Measurements from ENCODE around the gene NHLRC2. TPM values are rescaled to one million over a fixed set of nuclear protein-coding genes. Genes with fewer than 3 reads are reported as not detected.

NHLRC2 gene
- total RNA-seq, 1 donor from 2014 or later: 46.3 TPM

DNA sequence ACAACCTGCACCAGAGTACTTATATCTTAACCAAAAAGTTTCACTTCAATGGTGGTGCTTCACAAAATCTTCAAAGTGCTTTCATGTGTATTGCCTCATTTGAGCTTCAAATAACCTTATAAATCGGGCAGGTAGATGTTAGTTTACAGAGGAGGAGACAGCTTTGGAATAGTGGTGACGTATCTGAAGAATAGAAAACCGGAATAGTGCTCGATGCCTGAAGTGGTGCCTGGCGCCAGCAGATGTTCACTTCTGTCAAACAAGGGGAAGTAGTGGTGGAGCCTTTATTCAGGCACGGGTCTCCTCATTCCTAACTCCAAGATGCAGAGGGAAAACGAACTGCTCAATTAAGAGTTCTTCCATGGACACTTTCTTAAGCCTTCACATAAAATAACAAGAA is 58.1 kb downstream of the NHLRC2 start:
- no peak for TF ChIP-seq CTCF (IDR thresholded peaks at IDR 0.05; ENCODE audit: insufficient read depth, low read length, poor library complexity, severe bottlenecking)
- Histone ChIP-seq H3K4me3 (ENCODE audit: low read depth, low read length) (no peak overlapping the region), H3K27me3 (ENCODE audit: control insufficient read depth, insufficient read depth, low read length) (no peaks in the 10 kb centered on the region), H3K36me3 (ENCODE audit: control insufficient read depth, insufficient read depth, low read length) (no peaks in the 10 kb centered on the region)
- DNase-seq (ENCODE audit: low read depth): no peak

- no peak for TF ChIP-seq CTCF (IDR thresholded peaks at IDR 0.05; ENCODE audit: insufficient read depth, low read length, poor library complexity, severe bottlenecking)
- H3K36me3 ChIP-seq (ENCODE audit: control insufficient read depth, insufficient read depth, low read length): no peaks in the 10 kb centered on the region
- H3K4me3 ChIP-seq (ENCODE audit: low read depth, low read length): no peak overlapping the region
- no peak for DNase-seq (ENCODE audit: low read depth)
- H3K27me3 ChIP-seq (ENCODE audit: control insufficient read depth, insufficient read depth, low read length): no peaks in the 10 kb centered on the region
These were observed 60.5 kb downstream of the NHLRC2 start for GRCh38 chr10:113914956-113915355.

DNA sequence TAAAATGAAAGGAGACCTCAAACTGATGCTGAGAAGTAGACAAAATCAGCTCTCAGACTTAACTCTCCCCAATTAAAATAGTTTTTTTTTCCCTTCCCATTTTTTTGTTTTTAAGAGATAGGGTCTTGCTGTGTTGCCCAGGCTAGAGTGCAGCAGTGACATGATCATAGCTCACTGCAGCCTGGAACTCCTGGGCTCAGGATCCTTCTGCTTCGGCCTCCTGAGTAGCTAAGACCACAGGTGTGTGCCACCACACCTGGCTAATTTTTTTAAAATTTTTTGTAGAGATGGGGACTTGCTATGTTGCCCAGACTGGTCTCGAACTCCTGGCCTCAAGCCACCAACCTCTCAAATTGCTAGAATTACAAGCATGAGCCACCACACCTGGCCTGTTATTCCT is 61.1 kb downstream of the NHLRC2 start:
- Histone ChIP-seq H3K27me3 (ENCODE audit: control insufficient read depth, insufficient read depth, low read length) (no peaks in the 10 kb centered on the region), H3K4me3 (ENCODE audit: low read depth, low read length) (no peak overlapping the region), H3K36me3 (ENCODE audit: control insufficient read depth, insufficient read depth, low read length) (no peaks in the 10 kb centered on the region)
- TF ChIP-seq CTCF (IDR thresholded peaks at IDR 0.05; ENCODE audit: insufficient read depth, low read length, poor library complexity, severe bottlenecking): no peak
- DNase-seq (ENCODE audit: low read depth): no peak

- no peak for TF ChIP-seq CTCF (IDR thresholded peaks at IDR 0.05; ENCODE audit: insufficient read depth, low read length, poor library complexity, severe bottlenecking)
- Histone ChIP-seq H3K36me3 (ENCODE audit: control insufficient read depth, insufficient read depth, low read length) (no peaks in the 10 kb centered on the region), H3K27me3 (ENCODE audit: control insufficient read depth, insufficient read depth, low read length) (no peaks in the 10 kb centered on the region), H3K4me3 (ENCODE audit: low read depth, low read length) (no peak overlapping the region)
- DNase-seq (ENCODE audit: low read depth): no peak
These were observed 61.6 kb downstream of the NHLRC2 start for GRCh38 chr10:113916053-113916452.

DNA sequence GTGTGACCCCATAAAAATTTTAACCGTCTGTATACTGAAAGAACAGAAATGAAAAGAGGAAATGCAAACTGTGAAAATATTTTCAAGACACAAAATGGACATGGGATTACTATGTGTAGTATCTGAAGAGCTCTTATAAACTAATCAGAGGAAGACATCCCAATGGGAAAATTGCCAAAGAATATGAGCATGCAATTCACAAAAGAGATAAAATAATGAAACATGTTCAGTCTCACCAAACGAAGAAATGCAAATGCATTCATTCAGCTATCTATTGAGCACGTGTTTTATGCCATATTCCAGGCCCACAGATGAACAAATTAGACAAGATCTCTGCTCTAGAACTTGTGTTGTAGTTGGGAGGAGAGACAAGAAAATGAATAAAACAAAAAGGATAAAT is 63.2 kb downstream of the NHLRC2 start:
- no peak for DNase-seq (ENCODE audit: low read depth)
- Histone ChIP-seq H3K36me3 (ENCODE audit: control insufficient read depth, insufficient read depth, low read length) (no peaks in the 10 kb centered on the region), H3K4me3 (ENCODE audit: low read depth, low read length) (no peak overlapping the region), H3K27me3 (ENCODE audit: control insufficient read depth, insufficient read depth, low read length) (no peaks in the 10 kb centered on the region)
- no peak for TF ChIP-seq CTCF (IDR thresholded peaks at IDR 0.05; ENCODE audit: insufficient read depth, low read length, poor library complexity, severe bottlenecking)

GRCh38 chr10:113920114-113920513 is 65.7 kb downstream of the NHLRC2 start:
- no peak for DNase-seq (ENCODE audit: low read depth)
- no peaks in the 10 kb centered on the region for H3K36me3 ChIP-seq (ENCODE audit: control insufficient read depth, insufficient read depth, low read length)
- no peaks in the 10 kb centered on the region for H3K27me3 ChIP-seq (ENCODE audit: control insufficient read depth, insufficient read depth, low read length)
- no peak for TF ChIP-seq CTCF (IDR thresholded peaks at IDR 0.05; ENCODE audit: insufficient read depth, low read length, poor library complexity, severe bottlenecking)
- H3K4me3 ChIP-seq (ENCODE audit: low read depth, low read length): no peak overlapping the region

Data from kidney epithelial cell (primary cell).